Stimulated activated CD8-positive, alpha-beta memory T cell treated with anti-CD3 and anti-CD28 coated beads, Interleukin-15, amount 100 ng/mL, for 1 hour (primary cell): ENCODE measurements around the gene CIBAR2.

Experiments used
- DNase-seq: peaks from one replicate; pipeline ENCODE4 v3.0.0-alpha.2; 2020; ENCODE audit warnings: low read depth

CIBAR2 gene

DNA sequence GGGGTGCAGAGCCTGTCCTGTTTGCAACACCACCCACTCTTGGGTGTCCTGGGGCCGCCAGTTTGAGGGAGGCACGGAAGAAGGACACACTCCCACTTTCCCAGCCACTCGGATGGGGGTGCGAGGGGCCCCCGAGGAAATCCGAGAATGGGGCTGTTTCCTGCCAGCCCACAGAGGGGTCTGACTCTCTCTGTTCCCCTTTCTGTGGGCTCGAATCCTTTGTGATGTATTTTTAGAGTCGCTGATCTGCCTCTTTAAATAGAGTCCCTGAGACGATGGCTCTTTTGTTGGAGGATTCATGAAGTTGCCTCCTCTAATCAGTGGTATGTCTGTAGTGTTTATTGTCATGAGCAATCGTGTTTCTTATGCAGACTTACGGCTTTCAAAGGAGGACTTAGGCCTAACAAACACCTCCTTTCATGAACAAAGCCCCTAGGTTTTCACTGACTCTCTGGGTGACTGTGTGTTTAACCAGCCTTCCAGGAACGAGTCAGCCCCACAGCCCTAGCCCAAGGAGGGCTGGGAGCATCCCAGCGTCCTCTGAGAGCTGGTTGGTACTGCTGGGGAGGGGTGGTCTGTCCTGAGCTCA, 29.1 kb downstream of the CIBAR2 start:
- no peak for DNase-seq

- DNase-seq: no peak
Observed at GRCh38 chr16:85082173-85083050, 29.9 kb downstream of the CIBAR2 start.

- DNase-seq: no peak
Observed at GRCh38 chr16:85081765-85082164, 30.5 kb downstream of the CIBAR2 start.

GRCh38 chr16:85081038-85081437, 31.2 kb downstream of the CIBAR2 start:
- no peak for DNase-seq

DNA sequence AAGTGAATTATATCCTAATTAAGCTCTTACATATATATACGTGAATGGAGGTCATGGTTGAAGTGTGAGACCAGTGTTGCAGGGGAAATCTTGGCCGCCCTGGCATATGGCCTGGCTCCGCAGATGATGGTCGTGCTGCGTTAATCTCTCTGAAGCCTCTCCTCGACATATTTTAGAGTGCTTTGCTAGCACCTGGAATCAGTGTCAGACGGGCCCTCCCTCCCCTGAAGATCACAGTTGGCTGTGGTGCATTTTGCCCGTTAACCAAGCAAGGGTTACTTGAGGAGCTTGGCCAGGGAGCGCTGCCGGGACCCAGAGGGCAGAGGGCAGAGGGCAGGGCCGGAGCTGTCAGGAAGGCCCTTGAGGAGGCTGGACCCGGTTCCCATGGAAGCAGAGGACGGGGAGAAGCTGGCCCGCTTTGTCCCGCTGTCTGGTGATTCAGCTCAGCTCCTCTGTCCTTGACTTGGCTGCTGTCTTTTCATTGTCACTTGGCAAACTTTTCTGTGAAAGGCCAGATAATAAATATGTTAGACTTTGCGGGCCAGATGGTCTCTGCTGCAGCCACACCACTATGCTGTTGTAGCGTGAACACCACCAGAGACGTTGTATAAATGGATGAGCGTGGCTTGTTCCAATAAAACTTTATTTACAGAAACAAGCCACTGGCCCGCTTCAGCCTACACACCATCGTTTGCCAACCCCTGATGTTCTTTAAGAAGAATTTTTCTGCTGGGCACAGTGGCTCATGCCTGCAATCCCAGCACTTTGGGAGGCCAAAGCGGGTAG, 32.3 kb downstream of the CIBAR2 start:
- no peak for DNase-seq

DNA sequence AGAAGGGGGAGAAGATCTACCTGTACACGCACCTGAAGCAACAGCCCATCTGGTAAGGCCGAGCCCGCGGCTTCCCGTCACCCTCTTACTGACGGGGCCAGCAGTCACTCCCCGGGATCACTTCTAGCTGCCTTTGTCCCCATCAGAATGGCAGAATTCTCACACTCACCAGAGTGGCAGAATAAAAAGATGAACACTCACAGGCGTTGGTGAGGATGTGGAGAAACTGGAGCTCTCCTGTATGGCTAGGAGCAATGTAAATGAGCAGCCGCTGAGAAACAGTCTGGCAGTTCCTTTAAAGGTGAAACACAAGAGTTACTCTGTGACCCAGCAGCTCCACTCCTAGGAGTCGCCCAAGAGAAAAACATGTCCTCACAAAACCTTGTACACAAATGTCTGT, 33.3 kb downstream of the CIBAR2 start:
- no peak for DNase-seq

DNA sequence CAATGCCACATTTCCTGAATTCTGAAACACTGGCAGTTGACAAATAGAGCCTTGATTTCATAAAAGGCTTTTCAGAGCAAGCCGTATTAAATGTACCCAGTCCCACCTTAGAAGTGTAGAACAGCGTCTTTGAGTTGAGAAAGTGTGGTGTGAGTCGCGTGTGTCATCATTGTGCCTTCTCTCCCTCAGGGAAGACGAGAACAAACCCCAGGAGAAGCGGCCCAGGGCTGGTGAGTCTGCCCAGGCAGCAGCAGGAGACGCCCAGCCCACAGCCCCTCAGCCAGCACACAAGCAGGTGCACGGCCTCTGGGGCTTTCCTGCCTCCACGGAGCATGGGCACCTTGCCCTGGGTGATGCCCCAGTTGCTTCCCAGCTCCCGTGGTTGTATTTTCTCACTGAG, 34.0 kb downstream of the CIBAR2 start:
- DNase-seq: no peak

DNA sequence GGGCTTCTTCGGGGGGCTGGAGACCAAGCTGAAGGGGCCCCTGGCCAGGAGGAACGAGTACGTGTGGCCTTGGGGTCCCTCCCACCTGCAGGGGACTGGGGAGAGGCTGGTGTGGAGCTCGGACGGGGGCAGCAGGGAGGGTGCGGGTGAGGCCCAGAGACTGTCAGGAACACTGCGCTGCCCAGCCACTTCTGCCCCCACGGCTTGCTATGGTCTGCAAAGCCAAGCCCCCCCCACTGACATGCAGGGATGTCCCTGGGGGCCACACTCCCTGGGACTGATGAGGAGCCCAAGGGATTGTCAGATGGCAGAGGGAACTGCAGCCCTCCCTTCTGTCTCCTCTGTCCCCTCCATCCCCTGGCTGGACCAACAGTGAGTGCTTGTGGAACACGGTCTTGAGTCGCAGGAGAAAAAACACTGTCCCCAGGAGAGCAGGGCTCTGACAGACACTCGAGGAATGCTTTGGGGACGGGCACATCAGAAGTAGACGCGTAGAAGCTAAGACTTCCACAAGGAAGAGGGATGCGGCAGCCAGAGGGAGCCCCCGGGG, 34.6 kb downstream of the CIBAR2 start:
- DNase-seq: no peak

GRCh38 chr16:85077039-85077438, 35.2 kb downstream of the CIBAR2 start:
- no peak for DNase-seq

GRCh38 chr16:85075236-85075924, 36.9 kb downstream of the CIBAR2 start:
- no peak for DNase-seq

- no peak for DNase-seq
Observed at GRCh38 chr16:85074225-85074914, 37.9 kb downstream of the CIBAR2 start.

GRCh38 chr16:85072947-85073346, 39.3 kb downstream of the CIBAR2 start:
- no peak for DNase-seq

- DNase-seq: no peak
Observed at GRCh38 chr16:85072076-85072860, 40.0 kb downstream of the CIBAR2 start.

DNA sequence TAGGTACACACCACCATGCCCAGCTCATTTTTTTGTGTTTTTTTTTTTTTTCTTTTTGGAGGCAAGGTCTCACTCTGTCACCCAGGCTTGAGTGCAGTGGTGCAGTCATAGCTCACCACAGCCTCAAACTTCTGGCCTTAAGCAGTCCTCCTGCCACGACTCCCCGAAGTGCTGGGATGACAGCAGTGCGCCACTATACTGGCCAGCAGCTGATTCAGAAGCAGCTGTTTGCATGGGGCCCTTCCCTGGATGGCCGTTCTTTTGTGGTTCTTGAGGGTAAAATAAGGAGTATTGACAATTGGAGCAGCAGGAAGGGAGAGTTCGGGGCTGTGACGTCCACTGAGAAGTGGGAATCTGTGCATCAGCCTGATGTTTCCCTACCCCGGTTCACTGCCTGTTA, 43.1 kb downstream of the CIBAR2 start:
- no peak for DNase-seq

GRCh38 chr16:85068746-85069145, 43.5 kb downstream of the CIBAR2 start:
- DNase-seq: no peak

DNA sequence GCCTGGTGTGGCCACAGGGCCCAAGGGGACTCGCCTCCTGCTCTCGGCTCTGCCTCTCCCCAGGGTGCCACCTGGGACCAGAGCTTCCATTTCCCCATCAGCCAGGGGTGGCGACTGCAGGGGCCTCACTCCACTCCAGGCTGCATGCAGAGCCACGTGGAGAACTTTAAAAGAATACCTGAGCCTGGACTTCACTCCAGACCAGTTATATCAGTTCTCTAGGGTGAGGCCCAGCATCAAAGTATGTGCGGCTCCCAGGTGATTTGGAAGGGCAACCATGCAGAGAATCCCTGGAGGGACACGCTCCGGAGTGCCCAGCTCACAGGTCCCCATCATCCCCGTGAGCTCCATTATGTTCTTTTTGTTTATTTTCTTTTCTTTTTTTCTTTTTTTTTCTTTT, 44.8 kb downstream of the CIBAR2 start:
- DNase-seq: no peak

GRCh38 chr16:85067024-85067423, 45.2 kb downstream of the CIBAR2 start:
- DNase-seq: no peak

GRCh38 chr16:85066346-85066885, 45.9 kb downstream of the CIBAR2 start:
- no peak for DNase-seq

DNA sequence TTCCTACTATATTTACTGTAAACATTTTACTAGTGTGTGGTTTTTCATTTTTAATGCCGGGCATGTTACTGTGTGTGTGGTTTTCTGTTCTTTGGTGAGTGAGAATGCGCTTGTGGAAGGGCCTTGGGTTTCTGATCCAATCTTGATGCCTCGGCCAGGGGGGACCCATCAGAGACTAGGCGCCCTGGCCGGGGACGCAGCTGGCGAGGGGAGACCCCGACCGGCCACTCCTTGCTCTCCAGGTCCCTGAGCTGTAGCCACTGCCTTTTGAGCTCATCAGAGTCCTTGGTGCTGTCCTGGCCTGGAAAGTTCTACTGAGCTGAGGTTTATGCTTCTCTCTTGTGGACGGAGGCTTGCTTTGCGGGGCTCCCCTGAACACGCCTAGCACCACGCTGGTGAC, 47.2 kb downstream of the CIBAR2 start:
- DNase-seq: no peak

DNA sequence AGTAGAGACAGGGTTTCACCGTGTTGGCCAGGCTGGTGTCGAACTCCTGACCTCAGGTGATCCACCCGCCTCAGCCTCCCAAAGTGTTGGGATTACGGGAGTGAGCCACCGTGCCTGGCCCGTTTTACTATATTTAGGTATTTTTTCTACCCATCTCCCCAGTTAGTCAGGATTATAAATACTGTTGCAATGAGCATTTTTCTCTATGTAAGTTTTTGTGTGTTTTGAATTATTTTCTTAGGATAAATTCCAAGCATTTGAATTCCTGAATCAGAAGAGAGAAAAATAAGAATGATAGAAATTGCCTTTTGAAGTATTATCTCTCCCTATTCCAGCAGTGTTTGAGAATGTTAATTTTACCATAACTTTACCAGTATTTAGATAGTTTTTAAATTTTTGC, 48.1 kb downstream of the CIBAR2 start:
- DNase-seq: no peak
